Measurements from ENCODE around the gene SMARCAL1.

The SMARCAL1 gene

GRCh38 chr2:216502381-216503158 lies 90.3 kb downstream of the SMARCAL1 start:
- TF ChIP-seq POLR2AphosphoS5 (IDR thresholded peaks at IDR 0.05; ENCODE audit: low read depth, low read length) (peak; percentile 39), TAF1 (IDR thresholded peaks at IDR 0.05; ENCODE audit: borderline replicate concordance, insufficient read depth, low read length) (no peak)

- TF ChIP-seq FOXP2 (optimal IDR thresholded peaks at IDR 0.05; ENCODE audit: borderline replicate concordance, extremely low read depth, extremely low read length, insufficient read depth) (no peak), TAF1 (IDR thresholded peaks at IDR 0.05; ENCODE audit: borderline replicate concordance, insufficient read depth, low read length) (no peak), REST (IDR thresholded peaks at IDR 0.05; ENCODE audit: insufficient read depth in 1 of 2, low read depth in 2 of 2, low read length in 2 of 2) (no peak), POLR2AphosphoS5 (IDR thresholded peaks at IDR 0.05; ENCODE audit: low read depth, low read length) (no peak; the same call in 1 of the 2 replicates), SIN3A (IDR thresholded peaks at IDR 0.05; ENCODE audit: borderline replicate concordance, insufficient read depth, low read length) (no peak)
These were observed 90.9 kb downstream of the SMARCAL1 start for GRCh38 chr2:216503159-216503629.

GRCh38 chr2:216503697-216504375 lies 91.6 kb downstream of the SMARCAL1 start:
- TF ChIP-seq POLR2AphosphoS5 (IDR thresholded peaks at IDR 0.05; ENCODE audit: low read depth, low read length) (peak; percentile 33), FOXP2 (optimal IDR thresholded peaks at IDR 0.05; ENCODE audit: borderline replicate concordance, extremely low read depth, extremely low read length, insufficient read depth) (no peak)

GRCh38 chr2:216504376-216504762 lies 92.1 kb downstream of the SMARCAL1 start:
- no peak for TF ChIP-seq TAF1 (IDR thresholded peaks at IDR 0.05; ENCODE audit: borderline replicate concordance, insufficient read depth, low read length)
- no peak for TF ChIP-seq SIN3A (IDR thresholded peaks at IDR 0.05; ENCODE audit: borderline replicate concordance, insufficient read depth, low read length)
- TF ChIP-seq POLR2AphosphoS5 (IDR thresholded peaks at IDR 0.05; ENCODE audit: low read depth, low read length) = no peak; the same call in 1 of the 2 replicates
- no peak for TF ChIP-seq FOXP2 (optimal IDR thresholded peaks at IDR 0.05; ENCODE audit: borderline replicate concordance, extremely low read depth, extremely low read length, insufficient read depth)
- no peak for TF ChIP-seq REST (IDR thresholded peaks at IDR 0.05; ENCODE audit: insufficient read depth in 1 of 2, low read depth in 2 of 2, low read length in 2 of 2)

- no peak for TF ChIP-seq REST (IDR thresholded peaks at IDR 0.05; ENCODE audit: insufficient read depth in 1 of 2, low read depth in 2 of 2, low read length in 2 of 2)
- peak; percentile 63 for TF ChIP-seq POLR2AphosphoS5 (IDR thresholded peaks at IDR 0.05; ENCODE audit: low read depth, low read length)
- no peak for TF ChIP-seq FOXP2 (optimal IDR thresholded peaks at IDR 0.05; ENCODE audit: borderline replicate concordance, extremely low read depth, extremely low read length, insufficient read depth)
- no peak for TF ChIP-seq SIN3A (IDR thresholded peaks at IDR 0.05; ENCODE audit: borderline replicate concordance, insufficient read depth, low read length)
- TF ChIP-seq TAF1 (IDR thresholded peaks at IDR 0.05; ENCODE audit: borderline replicate concordance, insufficient read depth, low read length) = no peak
These were observed 93.1 kb downstream of the SMARCAL1 start for GRCh38 chr2:216505133-216506106.

All from PFSK-1 (cell line).